Activated T-cell treated with anti-CD3 and anti-CD28 coated beads for 48 hours (primary cell): ENCODE data around the gene ERBB4.

Experiments used
- DNase-seq: peaks from one replicate; pipeline ENCODE4 v3.0.0-alpha.2; 2020; ENCODE audit warnings: low read depth

Gene ERBB4

DNA sequence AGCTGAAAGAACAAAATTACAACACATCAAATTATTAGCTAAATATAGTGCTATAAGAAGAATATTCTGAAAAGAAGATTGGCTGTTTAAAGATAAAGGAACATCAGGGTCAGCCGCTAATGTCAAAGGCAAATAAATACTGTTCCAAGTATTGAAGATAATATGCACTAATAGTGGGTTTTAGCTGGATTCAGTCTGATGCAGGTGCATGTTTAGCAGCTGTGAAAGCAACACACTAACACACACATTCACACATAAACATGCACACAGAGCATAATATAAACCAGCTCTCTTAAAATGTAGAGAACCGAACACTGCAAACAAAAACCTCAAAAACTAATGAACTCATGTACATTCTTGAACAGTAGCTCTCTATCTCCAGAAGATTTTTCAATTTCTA is 634.6 kb downstream of the ERBB4 start:
- no peak for DNase-seq

DNA sequence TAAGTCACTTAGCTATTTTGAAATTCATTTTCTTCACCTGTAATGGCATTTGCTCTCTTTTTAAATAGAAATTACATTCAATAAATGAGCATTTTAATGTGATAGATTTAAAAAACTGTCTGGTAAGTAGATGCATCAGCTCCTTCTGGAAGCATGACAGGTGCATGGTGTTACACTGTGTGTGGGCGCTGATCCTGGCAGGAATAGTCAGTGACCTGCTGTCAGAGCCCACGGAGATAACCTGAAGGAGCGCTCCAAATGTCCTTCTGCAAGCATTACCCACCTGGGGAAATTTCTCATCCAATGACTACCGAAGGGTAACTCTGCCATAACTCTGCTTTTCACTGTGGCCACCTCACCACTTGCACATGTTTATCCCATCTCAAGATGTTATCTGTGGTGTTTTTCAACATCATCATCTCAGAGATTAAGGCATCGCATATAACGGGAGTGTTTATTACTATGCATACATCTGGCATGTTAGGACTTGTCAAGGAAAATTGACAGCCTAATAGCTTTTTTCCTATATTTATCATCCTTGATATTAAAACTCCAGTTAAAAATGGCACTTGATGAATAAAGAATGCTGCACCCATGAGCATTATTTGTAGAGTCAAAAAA is 637.3 kb downstream of the ERBB4 start:
- DNase-seq: no peak

DNA sequence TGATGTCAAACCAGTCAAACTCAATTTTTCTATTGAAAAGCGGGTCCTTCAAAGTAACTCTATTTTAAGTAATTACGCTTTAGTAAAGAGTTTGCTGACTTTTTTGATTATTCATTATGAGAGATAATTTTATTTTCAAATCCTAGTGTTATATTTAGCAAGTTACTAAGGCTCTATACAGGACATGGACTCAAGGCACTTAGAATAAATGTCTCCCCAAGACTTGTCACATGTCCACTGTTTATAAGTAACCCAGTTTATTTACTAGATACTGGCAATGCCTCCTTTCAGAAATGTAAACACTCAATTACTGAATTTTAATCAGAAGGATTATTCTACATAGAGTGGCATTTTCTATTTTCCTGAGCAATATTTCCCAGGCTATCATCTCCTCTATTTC is 638.1 kb downstream of the ERBB4 start:
- no peak for DNase-seq

DNA sequence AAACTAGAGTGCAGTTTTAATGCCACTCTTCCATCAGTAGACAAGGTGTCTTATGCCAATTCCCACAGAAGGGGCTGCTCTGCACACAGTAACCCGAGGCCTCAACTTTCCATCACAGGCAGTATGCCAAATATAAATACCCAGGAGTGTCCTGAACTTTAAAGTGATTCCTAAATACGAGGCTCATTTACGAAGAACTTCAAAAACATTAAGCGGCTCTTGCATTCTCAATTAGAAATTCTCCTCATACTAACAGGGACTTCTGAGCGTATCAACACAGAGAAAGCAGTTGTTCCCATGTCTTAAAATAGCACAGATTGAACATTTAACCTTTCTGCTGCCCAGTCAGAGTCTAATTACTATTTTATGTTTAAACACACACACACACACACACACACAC is 638.6 kb downstream of the ERBB4 start:
- no peak for DNase-seq

DNA sequence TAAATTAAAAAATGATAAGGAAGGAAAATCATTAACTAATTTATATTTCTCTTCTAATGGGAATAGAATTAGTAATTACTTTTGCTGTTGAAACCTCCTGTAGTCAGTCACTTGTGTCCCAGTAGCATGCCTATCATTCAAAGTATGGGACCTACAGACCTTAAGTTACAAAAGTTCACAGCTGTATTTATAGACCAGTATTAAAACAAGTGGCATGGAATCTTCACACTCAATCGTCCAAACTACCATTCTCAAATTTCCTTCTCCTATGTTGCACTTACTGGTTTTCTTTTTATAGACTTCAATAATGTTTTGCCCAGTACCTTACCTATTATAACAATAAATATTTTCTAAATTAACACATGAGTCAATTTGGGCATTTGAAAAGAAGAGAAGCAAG is 639.9 kb downstream of the ERBB4 start:
- no peak for DNase-seq

DNA sequence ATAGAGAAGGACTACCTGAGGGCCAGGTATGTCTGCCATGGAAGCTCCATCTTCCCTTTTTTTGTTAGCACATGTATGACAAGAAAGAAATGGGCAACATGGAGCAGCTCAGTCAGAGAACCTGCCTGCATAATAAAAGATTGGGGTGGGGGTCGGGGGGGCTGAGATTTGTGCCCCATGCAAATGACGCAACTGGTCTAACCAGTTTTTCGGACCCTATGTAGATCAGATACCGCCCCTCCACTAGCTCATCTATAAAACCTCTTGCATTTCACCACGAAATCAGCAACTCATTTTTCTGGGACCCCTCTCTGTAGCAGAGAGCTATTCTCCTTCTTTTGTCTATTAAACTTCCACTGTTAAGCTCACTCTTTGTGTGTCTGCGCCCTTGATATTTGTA is 657.2 kb downstream of the ERBB4 start:
- DNase-seq: no peak

DNA sequence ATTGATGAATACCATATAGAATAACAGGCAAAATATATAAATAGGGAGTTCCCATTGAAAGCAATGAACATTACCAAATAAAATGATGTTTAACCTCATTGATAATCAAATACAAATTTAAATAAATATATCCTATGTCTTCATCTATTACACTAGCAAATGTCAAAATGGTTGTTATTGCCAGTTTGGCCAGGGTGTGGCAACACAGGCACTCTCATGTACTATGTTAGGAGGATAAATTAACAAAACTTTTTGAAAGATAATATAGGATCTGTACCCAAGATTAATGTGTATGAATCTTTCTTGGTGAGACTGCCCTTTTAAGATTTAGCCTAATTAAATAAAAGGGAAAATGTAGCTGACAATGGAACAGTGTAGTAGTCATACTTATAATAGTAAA is 659.3 kb downstream of the ERBB4 start:
- DNase-seq: no peak

DNA sequence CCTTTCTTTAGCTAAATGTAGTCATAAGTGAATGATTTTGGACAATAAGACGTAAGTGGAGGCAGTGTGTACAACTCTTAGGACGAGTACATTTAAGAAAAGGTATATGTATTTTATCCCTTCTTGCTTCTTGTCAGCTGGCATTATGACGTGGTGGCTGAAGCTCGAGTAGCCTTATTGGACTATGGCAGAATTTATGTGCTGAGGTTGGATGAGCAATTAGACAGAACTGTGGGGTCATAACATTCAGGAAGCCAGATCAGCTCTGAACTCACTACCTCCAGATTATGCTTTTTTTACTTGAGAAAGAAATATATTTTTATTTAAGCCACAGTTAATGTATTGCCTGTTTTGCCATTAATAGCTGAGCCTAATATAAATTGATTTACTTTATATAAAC is 661.5 kb downstream of the ERBB4 start:
- no peak for DNase-seq

DNA sequence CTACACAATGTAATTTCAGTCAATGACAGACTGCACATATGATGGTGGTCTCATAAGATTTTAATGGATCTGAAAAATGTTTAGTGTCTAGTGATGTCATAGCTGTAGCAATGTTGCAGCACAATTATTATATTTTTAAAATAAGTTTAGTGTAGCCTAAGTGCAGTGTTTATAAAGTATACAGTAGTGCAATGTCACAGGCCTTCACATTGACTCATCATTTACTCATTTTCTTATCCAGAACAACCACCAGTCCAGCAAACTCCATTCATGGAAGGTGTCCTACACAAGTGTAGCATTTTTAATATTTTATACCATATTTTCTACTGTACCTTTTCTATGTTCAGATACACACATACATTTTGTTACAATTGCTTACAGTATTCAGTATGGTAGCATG is 663.1 kb downstream of the ERBB4 start:
- no peak for DNase-seq

DNA sequence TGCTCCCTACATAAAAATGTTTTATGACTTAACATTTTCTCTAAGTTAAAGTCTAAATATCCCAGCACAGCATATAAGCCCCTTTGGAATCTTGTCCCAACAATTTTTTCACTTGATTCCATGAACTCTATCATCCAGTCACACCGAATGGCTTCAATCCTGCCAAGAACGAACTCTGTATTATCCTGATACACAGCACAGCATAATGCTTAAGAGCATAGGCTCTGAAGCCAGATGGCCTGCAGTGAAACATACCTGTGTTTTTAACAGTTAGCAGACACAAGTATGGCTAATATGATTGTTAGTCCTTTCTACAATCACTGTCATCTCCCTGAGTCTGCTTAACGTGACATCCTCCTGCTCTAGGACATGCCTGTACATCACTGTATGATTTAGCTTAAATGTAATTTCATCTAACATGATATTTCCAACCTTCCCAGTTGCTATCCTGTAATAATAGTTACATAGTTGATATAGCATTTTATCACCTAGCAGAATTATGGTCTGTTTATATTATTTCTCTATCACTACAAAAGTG is 669.5 kb downstream of the ERBB4 start:
- DNase-seq: no peak

DNA sequence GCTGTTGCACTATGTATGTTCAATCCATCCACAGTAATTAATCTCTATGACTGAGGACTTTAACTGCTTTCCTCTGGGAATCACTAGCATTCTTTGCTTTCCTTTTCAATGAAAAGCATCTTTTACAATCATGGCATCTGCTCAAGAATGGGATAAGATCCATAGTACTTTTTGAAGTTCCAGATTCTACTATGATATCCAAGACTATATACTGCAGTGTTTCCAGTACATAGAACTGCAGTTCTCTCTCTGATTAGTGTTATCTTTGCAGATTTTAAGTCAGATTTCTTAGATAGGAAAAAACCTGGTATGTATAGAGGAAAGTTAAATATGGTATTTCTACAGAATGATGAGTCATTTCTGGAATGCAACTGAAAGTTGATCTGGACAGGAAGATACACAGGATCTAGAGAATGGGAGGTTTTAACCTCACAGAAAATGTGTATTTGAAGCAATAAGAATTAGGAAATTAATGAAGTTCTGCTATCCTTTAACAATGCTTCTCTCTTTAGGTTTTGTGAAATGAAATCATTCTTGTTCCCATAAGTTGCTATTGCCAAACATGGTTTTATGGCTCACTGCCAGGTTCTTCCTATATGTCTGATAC is 670.7 kb downstream of the ERBB4 start:
- no peak for DNase-seq

DNA sequence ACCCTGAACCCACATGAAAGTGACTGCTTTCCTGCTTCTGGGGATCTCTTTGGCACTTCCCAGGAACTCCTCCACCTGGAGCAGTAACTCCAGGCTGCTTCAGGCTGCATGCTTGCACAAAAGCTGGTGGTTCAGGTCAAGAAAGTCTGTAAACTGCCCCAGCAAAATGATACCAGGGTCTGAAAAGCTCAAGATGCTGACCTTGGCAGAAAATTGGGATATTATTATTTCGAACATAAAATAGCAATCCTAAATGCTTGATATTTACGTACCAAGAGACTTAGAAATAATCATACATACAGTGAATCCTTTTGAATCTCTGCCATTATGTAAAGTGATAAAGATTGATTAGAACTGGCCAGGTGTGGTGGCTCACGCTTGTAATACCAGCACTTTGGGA is 674.3 kb downstream of the ERBB4 start:
- no peak for DNase-seq

DNA sequence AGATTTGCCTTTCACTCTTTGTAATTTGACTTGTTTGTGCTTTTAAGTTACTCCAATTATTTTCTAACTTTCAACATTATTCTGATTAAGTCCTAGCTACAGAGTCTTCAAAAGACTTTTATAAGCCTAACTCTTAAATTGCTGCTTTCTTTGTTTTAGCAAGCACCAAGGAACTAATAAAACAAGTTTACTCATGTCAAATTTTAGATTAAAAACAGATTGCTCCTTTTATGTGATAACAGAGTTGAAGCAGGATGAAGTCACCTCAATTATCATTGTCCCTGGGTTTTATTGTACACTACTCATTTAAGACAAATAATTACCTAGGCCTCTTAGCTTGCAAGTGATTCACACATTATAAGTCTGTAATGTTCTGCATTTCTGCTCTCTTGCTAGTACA is 678.4 kb downstream of the ERBB4 start:
- no peak for DNase-seq

DNA sequence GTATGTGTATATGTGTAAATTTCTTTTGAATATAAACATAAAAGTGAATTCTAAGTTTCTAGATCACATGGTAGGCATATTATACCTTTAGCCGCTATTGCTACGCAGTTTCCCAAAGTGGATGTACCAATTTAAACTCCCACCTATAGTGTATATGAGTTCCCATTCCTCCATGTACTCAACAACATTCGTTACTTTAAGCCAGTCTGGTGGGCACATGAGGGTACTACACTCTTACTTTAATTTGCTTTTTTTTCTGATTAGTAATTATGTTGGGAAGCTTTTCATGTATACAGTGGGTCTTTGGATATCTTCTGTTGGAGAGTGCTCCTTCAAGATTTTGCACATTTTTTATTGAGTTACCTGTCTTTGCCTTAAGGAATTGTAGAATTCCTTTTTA is 683.8 kb downstream of the ERBB4 start:
- no peak for DNase-seq

DNA sequence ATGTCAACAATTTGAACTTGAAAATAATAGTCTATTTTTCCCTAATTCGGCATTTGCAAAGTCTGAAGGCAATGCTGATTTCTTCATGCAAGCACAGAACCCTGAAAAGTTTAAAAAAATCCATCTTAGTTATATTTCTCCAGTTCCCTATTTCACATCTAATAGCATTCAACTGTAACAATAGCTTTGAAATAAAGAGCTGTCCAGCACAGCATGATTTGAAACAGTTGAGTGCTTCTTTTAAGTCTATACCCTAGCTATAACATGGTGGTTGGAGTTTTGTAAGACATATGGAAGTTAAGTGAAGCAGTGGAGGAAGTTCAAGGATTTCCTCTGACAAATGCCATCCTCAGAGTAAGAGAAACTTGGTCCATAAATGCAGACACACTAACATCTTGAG is 691.9 kb downstream of the ERBB4 start:
- no peak for DNase-seq

DNA sequence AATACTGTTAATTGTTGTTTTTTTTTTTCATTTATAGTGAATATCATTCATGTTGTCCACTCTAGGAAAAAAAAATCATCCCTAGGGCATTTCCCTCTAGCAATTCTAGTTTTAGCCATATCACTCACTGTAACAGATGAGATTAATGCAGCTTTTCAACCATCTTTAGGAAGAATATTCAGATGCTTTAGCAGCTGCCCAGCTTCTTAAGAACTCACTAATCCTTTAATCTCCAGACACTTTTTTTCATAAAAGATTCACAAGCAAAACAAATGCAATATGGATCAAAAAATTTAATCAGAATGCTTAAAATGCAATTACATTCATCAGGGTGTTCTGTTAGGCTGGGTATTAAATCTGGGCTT is 692.6 kb downstream of the ERBB4 start:
- no peak for DNase-seq

DNA sequence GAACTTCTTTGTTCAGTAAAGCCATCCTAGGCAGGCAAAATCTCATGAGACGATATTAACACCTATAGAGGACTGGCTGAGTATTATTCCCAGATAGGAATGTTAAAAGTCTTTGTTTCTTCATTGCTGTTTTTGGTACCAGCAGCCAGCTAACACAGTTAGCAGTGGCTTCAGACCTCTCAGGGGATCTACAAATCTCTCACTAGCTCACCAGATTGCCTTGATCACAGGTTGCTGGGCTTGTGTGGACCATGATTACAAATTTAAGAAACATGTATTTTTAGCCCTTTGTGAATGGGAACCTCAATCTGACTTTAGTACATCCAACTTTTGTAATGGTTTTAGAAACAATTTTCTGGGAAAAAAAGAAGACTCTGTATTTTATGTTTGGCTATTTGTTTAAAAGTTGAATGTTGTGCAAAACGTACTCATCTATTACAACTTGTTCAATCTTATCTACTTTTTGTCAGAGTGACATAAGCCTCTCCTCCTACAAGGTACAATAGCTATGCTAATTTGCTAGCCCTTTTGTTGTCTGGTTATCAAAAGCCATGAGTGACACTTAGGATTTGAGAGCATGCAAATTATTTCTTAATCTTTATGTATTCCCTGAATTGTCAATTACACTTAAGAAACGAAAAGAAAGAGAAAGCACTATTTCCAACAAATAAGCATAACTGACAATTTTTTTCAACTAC is 693.1 kb downstream of the ERBB4 start:
- DNase-seq: no peak

DNA sequence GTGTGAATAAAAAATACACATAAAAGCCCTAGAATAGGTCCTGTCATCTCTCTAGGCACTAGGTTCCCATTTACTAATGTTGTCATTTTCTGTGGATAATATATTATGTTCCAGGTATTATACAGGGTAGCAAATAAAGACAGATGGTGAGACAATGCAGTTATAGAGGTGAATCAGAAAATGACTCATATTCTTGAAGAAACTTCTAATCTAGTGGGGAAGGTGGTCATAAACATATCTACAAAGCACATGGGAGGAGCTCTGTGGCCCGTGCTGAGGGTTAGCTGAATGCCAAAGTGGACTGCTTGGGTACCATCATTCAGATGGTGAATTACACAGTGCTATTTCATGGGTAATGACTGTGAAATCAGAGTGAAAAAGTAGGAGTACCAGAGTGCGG is 700.9 kb downstream of the ERBB4 start:
- DNase-seq: no peak

DNA sequence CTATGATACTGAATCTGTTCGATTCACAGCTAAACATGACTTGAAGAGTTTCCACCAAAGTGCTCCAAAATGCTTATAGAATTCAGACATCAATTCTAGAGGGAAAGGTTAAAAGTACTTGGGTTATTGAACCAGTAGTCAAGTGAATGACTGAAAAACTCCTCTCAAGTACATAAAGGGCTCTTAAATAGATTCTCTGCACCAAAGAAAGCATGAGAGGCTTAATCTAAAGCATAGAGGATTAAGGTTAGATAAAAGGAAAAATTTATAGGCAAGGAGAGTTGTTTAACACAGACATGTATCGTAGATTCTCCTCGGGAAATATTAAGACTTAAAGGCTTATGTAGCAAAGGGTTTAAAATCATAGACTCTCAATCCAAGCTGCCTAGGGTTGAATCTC is 701.4 kb downstream of the ERBB4 start:
- no peak for DNase-seq

DNA sequence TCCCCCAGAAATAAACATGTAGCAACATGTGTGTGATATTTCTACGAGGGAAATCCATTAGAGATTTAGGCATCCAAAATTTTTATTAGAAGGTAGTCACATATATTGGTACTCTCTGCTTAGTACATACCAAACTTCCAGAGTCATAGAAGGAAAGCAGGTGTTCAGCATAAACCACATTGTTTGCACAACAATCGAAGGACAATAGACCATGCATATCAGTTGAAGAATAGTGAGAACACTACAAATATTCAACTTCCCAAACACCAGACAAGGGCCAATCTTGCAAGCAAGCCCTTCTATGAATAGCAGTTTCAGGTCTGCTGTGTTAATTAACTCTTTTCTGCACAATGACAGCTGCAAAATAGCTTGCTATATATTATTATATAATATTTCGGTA is 702.2 kb downstream of the ERBB4 start:
- DNase-seq: no peak

DNA sequence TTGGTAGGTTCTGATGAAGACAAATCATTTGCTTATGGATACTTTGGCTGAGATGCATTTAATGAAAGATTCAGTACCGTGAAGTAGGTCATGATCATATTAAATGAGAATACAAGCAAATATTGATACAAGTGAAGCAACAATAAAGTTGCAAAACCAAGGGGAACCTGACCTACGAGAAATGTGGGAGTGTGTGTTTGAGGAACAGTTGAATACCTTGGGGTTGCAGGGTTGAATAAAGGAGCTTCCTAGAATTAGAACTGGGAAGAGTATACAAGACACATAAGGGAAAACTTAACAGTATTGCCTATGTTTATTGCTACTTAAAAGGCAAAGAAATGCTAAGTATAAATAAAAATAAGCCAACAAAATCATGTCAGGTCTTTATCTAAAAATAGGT is 702.9 kb downstream of the ERBB4 start:
- DNase-seq: no peak

DNA sequence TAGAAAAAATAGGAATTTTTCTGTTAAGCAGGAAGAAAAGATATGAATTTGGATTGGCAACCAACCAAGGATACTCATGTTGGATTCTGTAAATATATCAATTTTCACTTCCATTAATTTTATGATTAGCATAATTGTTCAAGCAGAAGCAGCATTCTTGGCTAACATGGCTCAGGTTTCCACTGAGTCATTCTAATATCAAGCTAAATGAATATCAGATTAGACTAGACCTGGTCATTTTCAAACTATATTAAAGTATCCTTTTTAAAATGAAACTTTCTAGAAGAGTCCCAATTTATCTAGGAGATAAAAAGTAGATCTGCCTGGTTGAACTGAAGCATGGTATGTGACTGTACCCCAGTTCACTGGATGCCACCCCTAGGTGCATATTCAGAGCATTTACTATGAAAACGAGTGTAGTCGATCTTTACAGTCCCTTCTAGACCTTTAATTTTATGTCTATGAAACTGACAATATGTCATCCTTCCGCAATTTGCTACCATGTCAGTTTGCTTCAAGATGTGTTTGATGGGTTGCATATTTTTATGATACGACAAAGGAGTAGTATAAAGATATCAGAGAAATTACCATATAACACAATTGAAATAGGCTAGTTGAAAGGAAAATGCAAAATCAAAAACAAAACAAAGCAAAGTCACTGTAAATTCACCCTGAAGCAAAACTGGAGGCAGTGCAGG is 704.9 kb downstream of the ERBB4 start:
- no peak for DNase-seq

DNA sequence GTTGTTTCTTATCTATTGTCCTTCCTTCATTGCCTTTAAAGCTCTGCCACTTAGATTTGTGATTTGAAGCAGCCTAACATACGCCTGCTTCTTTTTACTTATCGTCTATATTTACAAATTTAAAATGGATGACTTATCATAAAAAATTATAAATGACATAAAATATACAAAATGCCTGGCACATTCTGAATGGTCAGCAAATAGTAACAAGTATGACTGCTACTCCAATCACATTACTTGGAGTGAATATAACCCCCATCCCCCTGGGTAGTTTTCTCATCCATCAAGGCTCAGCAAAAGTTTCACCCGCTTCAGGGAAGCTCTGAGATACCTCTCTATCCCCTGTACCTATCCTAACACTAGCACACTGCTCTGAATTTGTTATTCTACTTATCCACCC is 708.9 kb downstream of the ERBB4 start:
- no peak for DNase-seq
